GM12873 (cell line): ENCODE data around the gene ABCC4.

Source experiments
- TF ChIP-seq, protein P1 (sequence below): IDR thresholded peaks from 2 replicates; pipeline ENCODE4 v1.5.1; 2012; ENCODE audit warnings: low read depth, mild to moderate bottlenecking, moderate library complexity, low read length, control low read depth; ENCODE audit not compliant: insufficient read depth; ENCODE audit errors: missing control alignments

ABCC4 gene

GRCh38 chr13:95197548-95197947, 103.7 kb downstream of the ABCC4 start:
- TF ChIP-seq, protein P1, sequence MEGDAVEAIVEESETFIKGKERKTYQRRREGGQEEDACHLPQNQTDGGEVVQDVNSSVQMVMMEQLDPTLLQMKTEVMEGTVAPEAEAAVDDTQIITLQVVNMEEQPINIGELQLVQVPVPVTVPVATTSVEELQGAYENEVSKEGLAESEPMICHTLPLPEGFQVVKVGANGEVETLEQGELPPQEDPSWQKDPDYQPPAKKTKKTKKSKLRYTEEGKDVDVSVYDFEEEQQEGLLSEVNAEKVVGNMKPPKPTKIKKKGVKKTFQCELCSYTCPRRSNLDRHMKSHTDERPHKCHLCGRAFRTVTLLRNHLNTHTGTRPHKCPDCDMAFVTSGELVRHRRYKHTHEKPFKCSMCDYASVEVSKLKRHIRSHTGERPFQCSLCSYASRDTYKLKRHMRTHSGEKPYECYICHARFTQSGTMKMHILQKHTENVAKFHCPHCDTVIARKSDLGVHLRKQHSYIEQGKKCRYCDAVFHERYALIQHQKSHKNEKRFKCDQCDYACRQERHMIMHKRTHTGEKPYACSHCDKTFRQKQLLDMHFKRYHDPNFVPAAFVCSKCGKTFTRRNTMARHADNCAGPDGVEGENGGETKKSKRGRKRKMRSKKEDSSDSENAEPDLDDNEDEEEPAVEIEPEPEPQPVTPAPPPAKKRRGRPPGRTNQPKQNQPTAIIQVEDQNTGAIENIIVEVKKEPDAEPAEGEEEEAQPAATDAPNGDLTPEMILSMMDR, result no peak

DNA sequence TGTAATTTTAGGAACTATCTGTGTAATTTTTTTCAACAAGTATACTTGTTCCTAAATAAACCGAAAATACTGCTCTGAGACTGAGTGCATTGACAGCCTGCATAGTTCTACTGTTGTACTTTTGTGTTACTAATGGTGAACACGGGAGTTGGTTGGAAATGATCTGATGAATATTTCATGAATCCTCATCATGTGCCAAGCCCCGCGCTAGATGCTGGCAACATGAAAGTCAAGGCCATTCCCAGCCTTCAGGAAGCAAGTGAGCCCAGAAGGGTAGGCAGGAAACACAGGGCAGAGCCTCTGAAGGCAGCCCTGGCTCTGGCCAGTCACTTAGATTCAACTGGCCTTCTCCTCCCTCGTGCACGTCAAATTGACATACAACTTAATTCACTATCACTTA, 106.1 kb downstream of the ABCC4 start:
- TF ChIP-seq, protein P1, result no peak

- TF ChIP-seq, protein P1, result no peak
Measured at GRCh38 chr13:95193509-95194230, 107.6 kb downstream of the ABCC4 start.

DNA sequence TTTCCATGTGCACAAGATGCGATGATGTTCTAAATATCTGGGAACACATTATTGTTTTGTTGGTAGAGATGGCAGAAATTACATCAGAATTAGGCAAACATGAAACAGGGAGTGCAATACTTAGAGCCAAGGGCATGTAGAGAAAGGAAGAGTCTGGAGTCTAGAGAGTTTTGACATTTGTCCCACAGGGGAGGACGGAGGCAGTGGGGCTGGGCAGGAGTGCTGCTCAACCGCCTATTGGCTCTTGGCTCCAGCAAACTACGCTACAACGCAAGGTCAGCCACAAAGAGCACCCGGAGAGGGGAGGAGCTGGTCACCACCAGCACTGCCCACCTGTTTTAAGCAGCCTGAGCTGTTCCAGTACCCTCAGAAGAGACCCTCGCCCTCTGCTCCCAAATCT, 108.3 kb downstream of the ABCC4 start:
- TF ChIP-seq, protein P1, result no peak

DNA sequence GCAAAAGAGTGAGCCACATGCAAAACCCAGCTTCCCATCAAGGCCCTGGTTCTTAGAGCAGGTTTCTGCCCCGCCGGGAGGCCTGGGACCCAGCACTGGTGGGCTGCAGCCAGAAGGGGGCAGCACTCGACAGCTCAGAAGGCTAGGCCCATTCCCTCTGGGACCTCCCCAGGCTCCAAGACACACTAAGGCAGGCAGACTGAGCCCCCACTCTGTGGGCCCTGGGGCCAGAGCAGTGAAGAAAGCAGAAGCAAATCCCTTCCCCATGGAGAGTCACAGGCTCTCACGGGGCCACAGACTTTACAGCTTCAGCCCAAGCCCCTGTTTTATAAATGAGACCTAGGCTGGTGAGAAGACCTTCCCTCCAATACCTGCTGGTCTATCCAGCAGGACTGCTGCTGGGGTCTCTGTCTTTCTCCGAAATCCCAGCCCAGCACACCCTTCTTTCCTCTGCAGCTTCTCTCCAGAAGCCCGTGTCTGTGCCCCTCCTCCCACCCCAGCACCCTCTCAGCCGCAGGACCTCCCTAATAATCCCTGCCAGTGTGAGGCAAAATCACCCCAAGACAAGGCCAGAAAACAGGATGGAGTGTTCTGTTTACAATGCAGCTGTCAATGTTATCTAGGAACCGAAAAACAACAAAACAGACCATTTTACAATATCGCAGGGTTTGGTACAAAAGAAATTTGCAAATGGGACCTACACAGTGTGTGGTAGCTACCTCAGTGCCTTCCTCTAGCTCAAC, 109.3 kb downstream of the ABCC4 start:
- TF ChIP-seq, protein P1, result peak; percentile 93

DNA sequence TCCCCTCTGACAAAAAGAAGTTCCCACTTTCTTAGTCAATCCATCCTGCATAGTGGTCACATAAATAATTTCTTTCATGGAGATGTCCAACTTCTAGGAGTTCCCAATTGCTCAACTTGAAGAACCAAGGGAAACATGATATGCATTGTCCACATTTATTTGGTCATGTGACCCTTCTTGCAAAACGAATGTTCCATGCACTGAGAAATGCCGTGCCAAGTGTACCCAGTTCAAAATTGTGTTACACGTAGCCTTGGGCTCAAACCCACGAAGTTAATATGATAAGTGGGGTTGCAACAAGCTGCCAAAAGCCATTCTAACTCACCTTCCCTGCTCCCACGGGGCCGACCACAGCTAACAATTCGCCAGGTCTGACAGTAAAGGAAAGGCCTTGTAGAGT, 113.1 kb downstream of the ABCC4 start:
- TF ChIP-seq, protein P1, result no peak

GRCh38 chr13:95185851-95186250, 115.4 kb downstream of the ABCC4 start:
- TF ChIP-seq, protein P1, result no peak
